ENCODE measurements around the gene NOXO1.
"Not testable (repeated sequence)": the region's sequence is repeated elsewhere in the genome, so short reads cannot be mapped to it uniquely, and the experiment has no call there.

Gene NOXO1

GRCh38 chr16:1959269-1960039 lies 21.8 kb downstream of the NOXO1 start, which contains the start of gene NDUFB10:
Gene NDUFB10 (plus strand): TSS chr16:1959538. CDS start chr16:1959625, 87 bp downstream.
- DNase-seq = peak; percentile 94

GRCh38 chr16:1958715-1959268 lies 22.5 kb downstream of the NOXO1 start:
- no peak for DNase-seq

- DNase-seq = not testable (repeated sequence)
These were observed 23.2 kb downstream of the NOXO1 start for GRCh38 chr16:1958143-1958491.

GRCh38 chr16:1957434-1958142 lies 23.7 kb downstream of the NOXO1 start:
- not testable (repeated sequence) for DNase-seq

DNA sequence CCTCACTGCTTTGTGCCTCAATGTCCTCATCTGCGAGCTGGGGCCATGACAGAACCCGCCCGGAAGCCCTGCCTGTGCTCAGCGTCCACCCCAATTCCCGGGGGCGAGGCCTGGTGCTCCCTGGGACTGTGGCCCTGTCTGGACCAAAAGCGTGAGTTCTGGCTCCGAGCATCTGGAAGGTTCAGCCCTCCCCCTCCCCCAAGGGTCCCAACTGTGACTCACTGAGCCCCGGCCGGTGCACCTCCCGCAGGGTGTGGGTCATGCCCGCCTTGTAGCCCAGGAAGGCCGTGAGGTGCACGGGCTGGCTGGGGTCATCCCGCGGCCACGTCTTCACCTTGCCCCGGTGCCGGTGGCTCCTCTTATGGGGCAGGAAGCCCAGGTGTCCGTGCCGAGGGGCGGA lies 27.5 kb downstream of the NOXO1 start:
- no peak for DNase-seq

GRCh38 chr16:1950559-1950958 lies 30.7 kb downstream of the NOXO1 start:
- no peak for DNase-seq

DNA sequence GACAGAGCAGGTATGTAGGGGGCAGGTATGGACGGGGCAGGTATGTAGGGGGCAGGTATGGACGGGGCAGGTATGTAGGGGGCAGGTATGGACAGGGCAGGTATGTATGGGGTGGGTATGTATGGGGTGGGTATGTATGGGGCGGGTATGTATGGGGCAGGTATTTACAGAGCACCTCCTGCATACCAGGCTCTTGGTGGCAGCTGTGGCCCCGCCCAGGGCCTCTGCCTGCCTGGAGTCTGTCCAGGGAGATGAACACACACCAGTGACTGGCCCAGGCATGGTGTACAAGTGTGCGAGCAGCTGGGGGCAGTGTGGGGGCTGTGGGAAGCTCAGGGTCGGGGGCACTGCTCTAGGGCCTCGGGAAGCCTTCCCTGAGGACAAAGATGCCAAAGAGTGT lies 31.2 kb downstream of the NOXO1 start:
- DNase-seq = no peak

- DNase-seq = no peak
These were observed 31.8 kb downstream of the NOXO1 start for GRCh38 chr16:1949507-1949906.

DNA sequence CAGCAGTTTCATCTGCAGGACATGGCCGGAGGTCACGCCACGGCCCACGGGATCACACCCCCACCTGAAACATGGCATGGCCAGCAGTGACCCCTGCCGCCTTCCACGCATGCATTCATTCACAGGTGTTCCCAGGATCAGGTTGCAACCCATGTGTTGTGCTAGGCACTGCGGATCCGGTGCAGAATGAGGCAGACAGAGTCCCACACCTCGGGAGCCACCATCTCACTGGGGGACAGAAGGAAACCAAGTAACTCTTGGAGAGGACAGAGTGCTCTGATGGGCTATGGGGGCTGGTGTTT lies 33.9 kb downstream of the NOXO1 start:
- DNase-seq = no peak

GRCh38 chr16:1946495-1947368 lies 34.5 kb downstream of the NOXO1 start:
- no peak for DNase-seq

DNA sequence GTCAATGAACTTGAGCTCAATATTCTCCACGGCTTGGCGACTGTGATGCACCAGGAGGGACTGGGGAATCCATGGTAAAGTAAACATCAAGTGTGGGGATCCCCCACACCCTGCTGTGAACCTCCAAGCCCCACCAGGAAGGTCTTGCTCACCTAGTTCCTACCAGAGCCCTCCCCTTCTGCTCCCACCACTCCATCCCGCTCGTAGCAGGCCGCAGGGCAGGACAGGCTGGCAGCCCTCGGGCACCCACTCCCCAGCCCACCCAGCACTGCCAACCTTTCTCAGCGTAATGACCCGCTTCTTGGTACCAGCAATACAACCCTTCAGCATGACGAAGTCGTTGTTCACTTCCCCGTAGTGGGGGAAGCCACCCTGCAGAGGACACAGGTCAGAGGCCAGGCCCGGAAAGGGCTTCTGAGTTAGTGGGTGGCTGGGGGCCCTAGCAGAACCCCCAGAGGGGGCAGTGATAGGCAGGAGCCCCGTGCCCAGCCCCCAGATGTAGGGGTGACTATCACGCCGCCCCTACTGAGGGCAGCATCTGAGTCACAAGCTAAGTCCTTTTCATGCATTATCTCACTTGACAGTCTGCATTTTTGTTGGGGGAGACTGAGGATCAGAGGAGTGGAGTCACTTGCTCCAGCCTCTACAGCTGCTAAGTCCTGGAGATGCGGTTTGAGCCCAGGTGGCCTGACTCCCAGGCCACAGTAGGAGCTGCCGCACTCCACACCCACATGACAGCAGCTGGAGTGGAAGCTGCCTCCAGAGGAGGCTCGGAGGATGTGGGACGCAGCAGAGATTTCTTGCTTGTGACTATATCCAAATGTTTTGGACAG lies 35.5 kb downstream of the NOXO1 start:
- no peak for DNase-seq

DNA sequence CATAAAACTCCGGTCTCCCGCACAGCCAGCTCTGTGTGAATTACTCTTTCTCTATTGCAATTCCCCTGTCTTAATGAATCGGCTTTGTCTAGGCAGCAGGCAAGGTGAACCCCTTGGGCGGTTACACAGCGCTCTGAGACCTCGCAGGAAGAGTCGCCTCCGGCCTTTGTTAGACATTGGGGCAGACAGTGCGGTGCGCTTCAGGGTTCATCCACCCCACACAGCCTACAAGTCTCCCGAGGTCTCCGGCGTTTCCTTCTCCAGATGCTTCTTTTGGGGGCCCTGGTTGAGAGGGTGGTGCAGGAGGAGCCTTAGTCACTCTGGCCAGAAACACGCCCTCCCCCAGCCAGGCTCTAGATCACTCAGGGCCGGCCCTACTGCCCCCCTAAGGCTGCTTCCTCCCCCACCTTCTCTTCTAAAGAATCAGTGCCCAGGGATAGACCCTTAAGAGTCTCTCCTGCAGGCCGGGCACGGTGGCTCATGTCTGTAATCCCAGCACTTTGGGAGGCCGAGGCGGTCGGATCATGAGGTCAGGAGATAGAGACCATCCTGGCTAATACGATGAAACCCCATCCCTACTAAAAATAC lies 36.6 kb downstream of the NOXO1 start:
- DNase-seq = no peak

DNA sequence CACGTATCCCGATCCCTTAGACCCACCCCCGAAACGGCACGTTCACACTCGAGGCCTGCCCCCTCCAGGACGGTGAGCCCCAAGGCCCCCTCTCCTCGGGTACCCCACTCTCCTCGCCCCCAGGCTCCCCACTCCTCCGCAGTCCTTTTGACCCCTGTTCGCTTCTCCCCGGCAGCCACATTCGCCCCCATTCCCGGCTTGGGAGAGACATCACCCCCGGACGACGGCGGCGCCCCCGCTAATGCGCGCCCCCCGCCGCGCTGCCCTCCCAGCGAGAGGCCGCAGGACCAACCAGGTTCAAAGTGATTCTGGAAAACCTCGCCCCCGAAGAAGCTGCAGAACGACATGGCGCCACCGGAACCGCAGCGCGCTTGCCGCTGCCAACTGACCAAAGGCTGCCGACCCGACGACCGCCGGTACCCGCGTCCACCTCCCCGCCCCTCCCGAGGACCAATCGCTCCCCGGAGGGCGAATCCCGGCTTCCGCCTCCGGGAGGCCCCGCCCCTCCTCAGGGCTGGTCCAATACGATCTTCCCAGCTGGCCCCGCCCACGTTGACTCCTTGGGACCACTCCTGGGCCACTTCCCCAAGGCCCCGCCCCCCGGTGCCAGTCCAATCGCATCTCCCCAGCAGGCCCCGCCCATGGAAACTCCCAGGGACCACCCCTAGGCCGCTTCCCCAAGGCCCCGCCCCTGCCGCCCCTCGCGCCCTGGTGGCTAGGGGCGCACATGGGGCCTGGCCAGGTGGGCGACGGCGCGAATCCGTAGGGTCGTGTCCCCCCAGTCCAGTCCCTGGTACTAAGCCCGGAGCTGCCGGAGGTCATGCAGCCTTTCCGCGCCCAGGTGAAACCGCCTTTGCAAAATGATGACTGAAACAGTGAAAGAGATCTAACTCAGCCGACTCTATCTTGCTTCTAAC lies 38.2 kb downstream of the NOXO1 start, which contains the start of gene MSRB1:
Gene MSRB1, minus strand, starts transcription at position 390 of the 917 bp plus-strand sequence. Its CDS starts 43 bp downstream, at position 347.
- DNase-seq = peak; percentile 99

- DNase-seq = peak; percentile 71
These were observed 39.0 kb downstream of the NOXO1 start for GRCh38 chr16:1942047-1942809.

DNA sequence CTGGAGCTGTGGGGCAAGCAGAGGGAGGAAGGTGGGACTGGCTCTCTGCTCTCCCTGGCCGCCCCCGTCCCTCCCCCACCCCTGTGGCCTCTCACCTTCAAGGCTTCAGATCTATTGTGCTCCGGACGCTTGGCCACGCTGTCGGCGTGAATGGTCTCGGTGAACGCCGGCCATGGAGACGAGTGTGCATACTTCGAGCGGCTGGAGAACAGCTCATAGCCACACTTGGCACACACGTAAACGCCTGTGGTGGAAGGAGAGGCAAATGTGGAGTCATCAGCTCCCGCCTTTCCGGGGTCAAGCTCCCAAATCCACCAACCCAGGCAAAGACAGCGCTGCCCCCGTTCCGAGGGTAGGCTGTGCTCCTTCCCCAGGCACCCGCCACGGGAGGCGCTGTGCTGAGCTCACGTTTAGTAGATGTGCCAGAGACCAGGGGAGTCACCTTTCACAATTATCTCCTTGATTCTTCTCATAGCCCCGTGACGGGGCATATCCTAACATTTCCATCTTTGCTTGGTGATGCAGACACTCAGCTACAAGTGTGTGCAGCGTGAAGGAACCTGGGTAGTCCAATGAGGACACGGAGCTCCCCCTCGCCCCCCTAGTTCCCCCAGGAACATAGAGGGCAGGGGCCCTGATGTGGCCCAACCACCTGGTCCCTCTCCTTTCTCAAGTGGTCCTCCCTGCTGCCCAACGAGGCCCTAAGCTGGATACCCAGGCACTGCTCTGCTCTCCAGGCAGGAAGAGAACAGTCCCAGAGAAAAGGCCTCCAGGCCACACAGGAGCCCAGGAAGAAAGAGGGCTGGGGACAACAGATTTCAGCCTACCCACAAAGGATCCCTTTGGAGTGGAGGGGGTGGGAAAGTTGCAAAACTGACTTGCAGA lies 39.9 kb downstream of the NOXO1 start:
- DNase-seq = no peak

- no peak for DNase-seq
These were observed 40.8 kb downstream of the NOXO1 start for GRCh38 chr16:1940273-1941161.

- DNase-seq = not testable (repeated sequence)
These were observed 41.4 kb downstream of the NOXO1 start for GRCh38 chr16:1939833-1940232.

GRCh38 chr16:1938910-1939309 lies 42.4 kb downstream of the NOXO1 start:
- no peak for DNase-seq

Data from OCI-M1 (cell line).